Measurements from ENCODE around the gene EDEM3. TPM values are rescaled to one million over a fixed set of nuclear protein-coding genes. Genes with fewer than 3 reads are reported as not detected.

The EDEM3 gene
- total RNA-seq, 3 donors from 2014 or later: 18.0 to 20.4 (median 19.1) TPM

Other genes starting within 250 kb of the EDEM3 start
- 10 to 100 TPM in 2 of 3 donors, 1 to 10 TPM in 1; 5.6 to 14.2 (median 12.2) TPM for gene NIBAN1, start 219.7 kb upstream of the EDEM3 start, total RNA-seq

All from activated T-cell treated with anti-CD3 and anti-CD28 coated beads, Interleukin-2, amount 50 U/mL, for 4 hours (primary cell).